HFF-Myc (cell line): ENCODE results near the gene FMN2.

Source experiments
- DNase-seq: peaks from one replicate; pipeline ENCODE4 v3.0.0-alpha.2; 2011; ENCODE audit warnings: low read depth; ENCODE audit errors: extremely low read depth
- H3K4me3 ChIP-seq: replicated peaks from 2 replicates; pipeline ENCODE4 v1.5.1; 2011; ENCODE audit warnings: low read depth, mild to moderate bottlenecking, control low read depth, low read length
- CTCF ChIP-seq: IDR thresholded peaks from 2 replicates; pipeline ENCODE4 v1.5.1; 2012; ENCODE audit warnings: mild to moderate bottlenecking, low read depth, low read length, control low read depth; ENCODE audit errors: missing control alignments

Gene FMN2

DNA sequence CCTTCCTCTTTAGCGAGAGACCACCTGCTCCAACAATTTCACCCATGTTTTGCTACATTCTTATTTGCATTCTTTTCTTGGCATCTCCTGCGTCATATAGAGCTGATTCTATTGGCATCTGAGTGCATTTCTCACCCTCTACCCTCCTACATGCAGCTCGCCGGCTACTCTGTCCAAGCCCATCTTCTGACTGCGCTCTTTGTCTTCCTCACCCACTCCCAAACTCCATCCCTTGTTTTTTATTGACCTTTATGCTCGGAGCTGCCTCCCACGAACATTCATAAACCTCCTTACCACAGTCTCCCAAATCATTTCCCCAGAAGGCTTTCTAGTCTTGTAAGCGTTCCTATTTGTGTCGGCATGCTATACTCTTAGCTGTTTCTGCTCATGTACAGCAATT lies 33.6 kb upstream of the FMN2 start:
- H3K4me3 ChIP-seq, result no peak overlapping the region
- TF ChIP-seq CTCF, result no peak
- DNase-seq, result no peak

DNA sequence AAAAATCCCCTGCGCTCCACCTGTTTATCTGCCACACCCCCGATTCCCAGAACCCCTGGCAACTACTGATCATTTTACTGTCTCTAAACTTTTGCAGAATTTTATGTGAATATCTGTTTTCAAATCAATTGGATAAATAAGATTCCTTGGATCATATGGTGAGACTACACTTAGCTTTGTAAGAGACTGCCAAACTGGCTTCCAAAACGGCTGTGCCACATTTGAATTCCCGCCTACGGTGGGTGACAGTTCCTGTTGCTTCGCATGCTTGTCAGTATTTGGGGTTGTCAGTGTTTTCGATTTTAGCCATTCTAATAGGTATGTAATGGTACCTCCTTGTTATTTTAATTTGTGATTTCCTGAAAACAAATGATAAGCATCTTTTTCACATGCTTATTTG lies 22.7 kb upstream of the FMN2 start:
- no peak for TF ChIP-seq CTCF
- no peak for DNase-seq
- no peak overlapping the region for H3K4me3 ChIP-seq

GRCh38 chr1:240070188-240070587 lies 21.5 kb upstream of the FMN2 start:
- H3K4me3 ChIP-seq, result no peak overlapping the region
- no peak for TF ChIP-seq CTCF
- no peak for DNase-seq

GRCh38 chr1:240073097-240073496 lies 18.6 kb upstream of the FMN2 start:
- H3K4me3 ChIP-seq, result no peak overlapping the region
- DNase-seq, result no peak
- no peak for TF ChIP-seq CTCF

DNA sequence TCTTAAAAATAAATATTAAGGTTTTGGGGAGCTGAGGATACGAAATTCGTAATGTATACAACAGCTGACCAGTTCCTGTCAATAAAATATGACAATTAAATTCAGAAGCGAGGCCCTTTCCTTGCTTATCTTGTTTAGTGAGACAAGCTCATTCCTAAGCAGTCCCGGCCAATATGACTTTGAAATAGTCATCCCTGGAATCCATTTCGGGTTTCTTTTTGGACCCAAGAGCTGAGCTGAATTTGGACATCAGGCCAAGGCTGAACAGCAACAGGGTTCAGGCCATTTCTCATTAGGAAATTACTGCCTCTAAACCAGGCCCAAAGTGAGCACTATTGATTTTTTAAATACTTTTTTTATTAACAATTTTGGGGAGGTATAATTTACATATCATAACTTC lies 17.3 kb upstream of the FMN2 start:
- DNase-seq, result no peak
- TF ChIP-seq CTCF, result no peak
- H3K4me3 ChIP-seq, result no peak overlapping the region

GRCh38 chr1:240074908-240075307 lies 16.8 kb upstream of the FMN2 start:
- DNase-seq, result no peak
- no peak for TF ChIP-seq CTCF
- H3K4me3 ChIP-seq, result no peak overlapping the region

- no peak for TF ChIP-seq CTCF
- no peak overlapping the region for H3K4me3 ChIP-seq
- no peak for DNase-seq
Observed at GRCh38 chr1:240084337-240084736, 7.3 kb upstream of the FMN2 start.
